ENCODE measurements around the gene RBCK1. TPM values are rescaled to one million over a fixed set of nuclear protein-coding genes. Genes with fewer than 3 reads are reported as not detected.

Gene RBCK1
- total and polyA plus RNA-seq, 10 of the 15 experiments (the other 5 are each of a cell fraction or from before 2014, with no cell fraction given) = 14.1 to 99.7 (median 76.0) TPM

GRCh38 chr20:417801-418342, 9.8 kb downstream of the RBCK1 start (continued):
- TF ChIP-seq ESRRA (IDR thresholded peaks at IDR 0.05; ENCODE audit: low read length) (no peak), RAD21 (IDR thresholded peaks at IDR 0.05; ENCODE audit: insufficient read depth, low read depth, low read length) (no peak), SREBF2 (IDR thresholded peaks at IDR 0.05; ENCODE audit: low read length) (no peak), BMI1 (IDR thresholded peaks at IDR 0.05; ENCODE audit: borderline replicate concordance) (no peak)

GRCh38 chr20:418858-419365, 10.8 kb downstream of the RBCK1 start:
- ChIA-PET RAD21 (ENCODE audit: unreplicated experiment) (no interaction called here), POLR2A (no interaction called here), CTCF (no interaction called here), SMC1A (ENCODE audit: uncharacterized antibody, unreplicated experiment) (no interaction called here)
- intact Hi-C loops (cut with micrococcal nuclease; ENCODE audit: unreplicated experiment) (no loop called here), in situ Hi-C loops (cut with MboI) (no loop called here)
- Histone ChIP-seq H3K9ac (ENCODE audit: control insufficient read depth, insufficient read depth, low read length) (no peak overlapping the region), H3K27ac (ENCODE audit: control insufficient read depth, insufficient read depth) (no peak overlapping the region), H3K4me2 (ENCODE audit: control insufficient read depth, insufficient read depth) (no peak overlapping the region), H3K9me3 (replicated peaks; ENCODE audit: control insufficient read depth, insufficient read depth, low read length) (no peaks in the 10 kb centered on the region), H3K4me3 (no peak overlapping the region), H3K36me3 (ENCODE audit: control insufficient read depth in 2 of 2, insufficient read depth in 2 of 2, low read length in 1 of 2) (peaks cover 3 to 13% of the 10 kb centered on the region in 2 experiments), H3K27me3 (replicated peaks in 1 of 2; ENCODE audit: control insufficient read depth in 2 of 2, insufficient read depth in 2 of 2, low read length in 1 of 2) (no peaks in the 10 kb centered on the region), H4K20me1 (ENCODE audit: control insufficient read depth, insufficient read depth) (no peaks in the 10 kb centered on the region), H3K4me1 (ENCODE audit: control insufficient read depth, insufficient read depth, low read length) (no peaks in the 10 kb centered on the region), H3K79me2 (ENCODE audit: control insufficient read depth, insufficient read depth, low read length) (peaks cover under 1% of the 10 kb centered on the region; the same call in 1 of the 2 replicates), H2AFZ (ENCODE audit: control insufficient read depth, low read depth, low read length) (no peak overlapping the region)
- no peak for FAIRE-seq
- ATAC-seq = no peak
- WGBS (ENCODE audit: insufficient coverage, insufficient replicate concordance, low lambda C conversion rate, missing lambda C conversion rate) = 92% methylated on average over 8 of the region's 8 CpGs
- DNase-seq (ENCODE audit: low read depth, low spot score) = no peak
- BruUV-seq (replicated peaks) = no TSS peak
- no peak for TF ChIP-seq MEF2B (IDR thresholded peaks at IDR 0.05; ENCODE audit: partially characterized antibody, poor library complexity, severe bottlenecking)
- TF ChIP-seq RB1 (IDR thresholded peaks at IDR 0.05; ENCODE audit: borderline replicate concordance) = no peak
- no peak for TF ChIP-seq FOS (IDR thresholded peaks at IDR 0.05; ENCODE audit: borderline replicate concordance, extremely low read depth, insufficient read length)
- TF ChIP-seq, protein P1, sequence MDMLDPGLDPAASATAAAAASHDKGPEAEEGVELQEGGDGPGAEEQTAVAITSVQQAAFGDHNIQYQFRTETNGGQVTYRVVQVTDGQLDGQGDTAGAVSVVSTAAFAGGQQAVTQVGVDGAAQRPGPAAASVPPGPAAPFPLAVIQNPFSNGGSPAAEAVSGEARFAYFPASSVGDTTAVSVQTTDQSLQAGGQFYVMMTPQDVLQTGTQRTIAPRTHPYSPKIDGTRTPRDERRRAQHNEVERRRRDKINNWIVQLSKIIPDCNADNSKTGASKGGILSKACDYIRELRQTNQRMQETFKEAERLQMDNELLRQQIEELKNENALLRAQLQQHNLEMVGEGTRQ (IDR thresholded peaks at IDR 0.05; ENCODE audit: borderline replicate concordance, low read depth, low read length) = no peak
- TF ChIP-seq JUNB (IDR thresholded peaks at IDR 0.05) = no peak
- TF ChIP-seq SUPT20H (IDR thresholded peaks at IDR 0.05; ENCODE audit: borderline replicate concordance, control insufficient read depth, low read depth, low read length) = no peak
- no peak for TF ChIP-seq CHD2 (IDR thresholded peaks at IDR 0.05; ENCODE audit: borderline replicate concordance, low read depth, low read length)
- no peak for TF ChIP-seq YY1 (IDR thresholded peaks at IDR 0.05; ENCODE audit: low read depth, low read length)
- no peak for TF ChIP-seq ZBED1 (IDR thresholded peaks at IDR 0.05; ENCODE audit: borderline replicate concordance)
- no peak for TF ChIP-seq ZBTB40 (IDR thresholded peaks at IDR 0.05; ENCODE audit: borderline replicate concordance)
- TF ChIP-seq STAT1 (conservative IDR thresholded peaks at IDR 0.05) = no peak
- TF ChIP-seq, protein P2, sequence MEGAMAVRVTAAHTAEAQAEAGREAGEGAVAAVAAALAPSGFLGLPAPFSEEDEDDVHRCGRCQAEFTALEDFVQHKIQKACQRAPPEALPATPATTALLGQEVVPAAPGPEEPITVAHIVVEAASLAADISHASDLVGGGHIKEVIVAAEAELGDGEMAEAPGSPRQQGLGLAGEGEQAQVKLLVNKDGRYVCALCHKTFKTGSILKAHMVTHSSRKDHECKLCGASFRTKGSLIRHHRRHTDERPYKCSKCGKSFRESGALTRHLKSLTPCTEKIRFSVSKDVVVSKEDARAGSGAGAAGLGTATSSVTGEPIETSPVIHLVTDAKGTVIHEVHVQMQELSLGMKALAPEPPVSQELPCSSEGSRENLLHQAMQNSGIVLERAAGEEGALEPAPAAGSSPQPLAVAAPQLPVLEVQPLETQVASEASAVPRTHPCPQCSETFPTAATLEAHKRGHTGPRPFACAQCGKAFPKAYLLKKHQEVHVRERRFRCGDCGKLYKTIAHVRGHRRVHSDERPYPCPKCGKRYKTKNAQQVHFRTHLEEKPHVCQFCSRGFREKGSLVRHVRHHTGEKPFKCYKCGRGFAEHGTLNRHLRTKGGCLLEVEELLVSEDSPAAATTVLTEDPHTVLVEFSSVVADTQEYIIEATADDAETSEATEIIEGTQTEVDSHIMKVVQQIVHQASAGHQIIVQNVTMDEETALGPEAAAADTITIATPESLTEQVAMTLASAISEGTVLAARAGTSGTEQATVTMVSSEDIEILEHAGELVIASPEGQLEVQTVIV (IDR thresholded peaks at IDR 0.05; ENCODE audit: borderline replicate concordance, partially characterized antibody) = no peak

All from GM12878 (cell line).